HG03432 (cell line): ENCODE measurements around the gene STK32B.

Experiments used
- ATAC-seq: cut with Tn5 transposase; IDR thresholded peaks from one replicate; pipeline ENCODE4 v1.9.1; 2021; ENCODE audit warnings: mild to moderate bottlenecking, moderate library complexity; ENCODE audit not compliant: unreplicated experiment

The STK32B gene

GRCh38 chr4:5462254-5462835 lies 411.1 kb downstream of the STK32B start:
- no peak for ATAC-seq

GRCh38 chr4:5462896-5463295 lies 411.6 kb downstream of the STK32B start:
- ATAC-seq, result no peak

GRCh38 chr4:5463361-5463760 lies 412.1 kb downstream of the STK32B start:
- no peak for ATAC-seq

- ATAC-seq, result no peak
Measured at GRCh38 chr4:5463936-5464650, 412.8 kb downstream of the STK32B start.

- ATAC-seq, result no peak
Measured at GRCh38 chr4:5465529-5465928, 414.2 kb downstream of the STK32B start.

- no peak for ATAC-seq
Measured at GRCh38 chr4:5465956-5466355, 414.7 kb downstream of the STK32B start.

- ATAC-seq, result no peak
Measured at GRCh38 chr4:5467111-5467510, 415.8 kb downstream of the STK32B start.

- no peak for ATAC-seq
Measured at GRCh38 chr4:5469151-5469775, 418.0 kb downstream of the STK32B start.

- ATAC-seq, result no peak
Measured at GRCh38 chr4:5469861-5470260, 418.6 kb downstream of the STK32B start.

- no peak for ATAC-seq
Measured at GRCh38 chr4:5470318-5471198, 419.3 kb downstream of the STK32B start.

GRCh38 chr4:5471206-5471605 lies 419.9 kb downstream of the STK32B start:
- no peak for ATAC-seq

GRCh38 chr4:5471691-5472090 lies 420.4 kb downstream of the STK32B start:
- ATAC-seq, result no peak

- no peak for ATAC-seq
Measured at GRCh38 chr4:5472160-5472591, 420.9 kb downstream of the STK32B start.

- ATAC-seq, result no peak
Measured at GRCh38 chr4:5473125-5473524, 421.8 kb downstream of the STK32B start.

GRCh38 chr4:5474756-5475155 lies 423.5 kb downstream of the STK32B start:
- ATAC-seq, result no peak

GRCh38 chr4:5477613-5478012 lies 426.3 kb downstream of the STK32B start:
- no peak for ATAC-seq

- no peak for ATAC-seq
Measured at GRCh38 chr4:5478169-5478568, 426.9 kb downstream of the STK32B start.

GRCh38 chr4:5478697-5479096 lies 427.4 kb downstream of the STK32B start:
- ATAC-seq, result no peak

GRCh38 chr4:5479518-5480060 lies 428.3 kb downstream of the STK32B start:
- no peak for ATAC-seq

GRCh38 chr4:5488413-5488812 lies 437.1 kb downstream of the STK32B start:
- ATAC-seq, result no peak

- no peak for ATAC-seq
Measured at GRCh38 chr4:5489260-5489659, 438.0 kb downstream of the STK32B start.
